SK-N-SH (cell line): ENCODE results near the gene TGFB1I1. TPM values are rescaled to one million over a fixed set of nuclear protein-coding genes. Genes with fewer than 3 reads are reported as not detected.

Experiments used
- CTCF ChIA-PET: fragments of 300-600, 350-600 bp; formaldehyde crosslinking; extraction: SDS; loops from one replicate; lab custom pipeline; 2021; lab: Yijun Ruan, JAX
- POLR2A ChIA-PET: fragments of 350-600 bp; sonication (Branson Sonifier 250); formaldehyde crosslinking; extraction: SDS; loops from one replicate; lab custom pipeline; 2020; ENCODE audit warnings: antibody characterized with exemption, inconsistent platforms; lab: Yijun Ruan, JAX
- DNase-seq: peaks from one replicate; pipeline ENCODE4 v3.0.0; 2012
- H2AFZ ChIP-seq: fragments of 200-600 bp; sonication (generic); 2 replicates; pipeline ENCODE4 v1.8.1; 2016; ENCODE audit warnings: antibody characterized with exemption, mild to moderate bottlenecking, low read depth
- H3F3A ChIP-seq: fragments of 200-600 bp; sonication (generic); replicated peaks from 2 replicates; pipeline ENCODE3; 2016; ENCODE audit warnings: antibody characterized with exemption, mild to moderate bottlenecking; ENCODE audit not compliant: insufficient read depth
- H3K27ac ChIP-seq, 2 experiments: fragments of 200-500 bp in 1 of 2; fragments of 200-600 bp in 1 of 2; sonication (Bioruptor generic) in 1 of 2; sonication (generic), shearing (Covaris generic) in 1 of 2; 2 replicates each; pipeline versions ENCODE4 v1.5.1 to v1.6.1; 2014 to 2016; ENCODE audit warnings: low read depth in 2 of 2, inconsistent platforms in 1 of 2, low read length in 1 of 2, mild to moderate bottlenecking in 1 of 2, mixed read lengths in 1 of 2
- H3K27me3 ChIP-seq: fragments of 200-600 bp; sonication (generic), shearing (Covaris generic); 2 replicates; pipeline ENCODE4 v1.6.1; 2016; ENCODE audit warnings: mixed run types; ENCODE audit not compliant: insufficient read depth
- H3K36me3 ChIP-seq, 2 experiments: fragments of 200-500 bp in 1 of 2; fragments of 200-600 bp in 1 of 2; sonication (Bioruptor generic) in 1 of 2; sonication (generic) in 1 of 2; replicated peaks in 1 of 2; 2 replicates each; pipeline versions ENCODE3 to v1.5.1; 2014 to 2016; ENCODE audit warnings: low read length in 1 of 2, mild to moderate bottlenecking in 1 of 2; ENCODE audit not compliant: insufficient read depth in 2 of 2, control insufficient read depth in 1 of 2
- H3K4me1 ChIP-seq, 2 experiments: fragments of 200-500 bp in 1 of 2; fragments of 200-600 bp in 1 of 2; sonication (Bioruptor generic) in 1 of 2; sonication (generic), shearing (Covaris generic) in 1 of 2; 2 replicates each; pipeline versions ENCODE4 v1.5.1 to v1.6.1; 2014 to 2016; ENCODE audit warnings: low read depth in 1 of 2, low read length in 1 of 2, mixed run types in 1 of 2; ENCODE audit not compliant: insufficient read depth in 2 of 2, control insufficient read depth in 1 of 2
- H3K4me2 ChIP-seq: fragments of 200-600 bp; sonication (generic), shearing (Covaris generic); 2 replicates; pipeline ENCODE4 v1.6.1; 2017; ENCODE audit warnings: mixed run types
- H3K4me3 ChIP-seq, 2 experiments: fragments of 200-500 bp in 1 of 2; fragments of 200-600 bp in 1 of 2; sonication (Bioruptor generic) in 1 of 2; sonication (generic), shearing (Covaris generic) in 1 of 2; 2 replicates each; pipeline versions ENCODE4 v1.5.1 to v1.8.1; 2014 to 2016; ENCODE audit warnings: low read depth in 2 of 2, inconsistent platforms in 1 of 2, low read length in 1 of 2, mild to moderate bottlenecking in 1 of 2, mixed read lengths in 1 of 2, moderate library complexity in 1 of 2
- H3K79me2 ChIP-seq: fragments of 200-600 bp; sonication (generic); 2 replicates; pipeline ENCODE4 v1.8.1; 2017; ENCODE audit warnings: mild to moderate bottlenecking; ENCODE audit not compliant: insufficient read depth
- H3K9ac ChIP-seq: fragments of 200-600 bp; sonication (generic); 2 replicates; pipeline ENCODE4 v1.6.1; 2017; ENCODE audit warnings: mixed run types
- H3K9me2 ChIP-seq: fragments of 200-600 bp; sonication (generic); 2 replicates; pipeline ENCODE4 v1.6.1; 2017; ENCODE audit warnings: mixed run types
- H3K9me3 ChIP-seq: fragments of 200-600 bp; sonication (generic); 2 replicates; pipeline ENCODE4 v1.6.1; 2017; ENCODE audit warnings: mixed run types, mild to moderate bottlenecking, moderate library complexity
- H4K20me1 ChIP-seq: fragments of 200-600 bp; sonication (generic); 2 replicates; pipeline ENCODE4 v1.6.1; 2017; ENCODE audit warnings: mild to moderate bottlenecking, mixed run types; ENCODE audit not compliant: insufficient read depth
- CTCF ChIP-seq: fragments of 200-600 bp; sonication (generic); IDR thresholded peaks from 2 replicates; pipeline ENCODE4 v1.6.1; 2017; ENCODE audit warnings: antibody characterized with exemption, mild to moderate bottlenecking, moderate library complexity
- EP300 ChIP-seq, 2 experiments: IDR thresholded peaks; 2 replicates each; pipeline versions ENCODE4 v1.4.0 to v1.6.1; 2012; ENCODE audit warnings: borderline replicate concordance in 1 of 2, low read depth in 1 of 2, low read length in 1 of 2
- MEF2A ChIP-seq: IDR thresholded peaks from 2 replicates; pipeline ENCODE4 v1.4.0; 2012; ENCODE audit warnings: low read depth, borderline replicate concordance
- NFIC ChIP-seq: IDR thresholded peaks from 2 replicates; pipeline ENCODE4 v1.4.0; 2012; ENCODE audit warnings: borderline replicate concordance
- NRF1 ChIP-seq: IDR thresholded peaks from 2 replicates; pipeline ENCODE4 v1.6.1; 2012; ENCODE audit warnings: low read depth, mild to moderate bottlenecking, low read length
- POLR2AphosphoS5 ChIP-seq: IDR thresholded peaks from 2 replicates; pipeline ENCODE4 v1.6.1; 2012; ENCODE audit warnings: low read depth, low read length
- RCOR1 ChIP-seq: fragments of 150-350 bp; IDR thresholded peaks from 2 replicates; pipeline ENCODE4 v1.6.1; 2017; ENCODE audit warnings: antibody characterized with exemption, low read length
- RFX5 ChIP-seq: IDR thresholded peaks from 2 replicates; pipeline ENCODE4 v1.6.1; 2012; ENCODE audit warnings: mild to moderate bottlenecking, improper control_type of control experiment, low read length
- SMC3 ChIP-seq: IDR thresholded peaks from 2 replicates; pipeline ENCODE4 v1.6.1; 2012; ENCODE audit warnings: low read depth, low read length, improper control_type of control experiment
- TCF12 ChIP-seq: IDR thresholded peaks from 2 replicates; pipeline ENCODE4 v1.4.0; 2012
- ZBTB33 ChIP-seq: IDR thresholded peaks from 2 replicates; pipeline ENCODE4 v1.4.0; 2012; ENCODE audit warnings: low read depth, borderline replicate concordance
- WGBS: methylation state at CpG from one replicate; pipeline ENCODE4 v1.1.6; 2017; ENCODE audit warnings: low lambda C conversion rate; 5-methylcytosine and 5-hydroxymethylcytosine counted together
- polyA plus RNA-seq, 3 experiments: library from polyadenylated mRNA; depleted of rRNA; stranded (reverse); fragments of >200 nt; gene quantifications; 2 replicates each; pipeline ENCODE4 v1.2.3, GENCODE V29; 2012

TGFB1I1 gene
- polyA plus RNA-seq, 1 of the 3 experiments (the other 2 are of a cell fraction) = 29.7 TPM

GRCh38 chr16:31430380-31431052 is 41.4 kb upstream of the TGFB1I1 start:
- Histone ChIP-seq H3K4me3 (no peak overlapping the region), H3F3A (no peaks in the 10 kb centered on the region), H3K9ac (no peak overlapping the region), H2AFZ (no peak overlapping the region), H3K9me2 (no peaks in the 10 kb centered on the region), H3K36me3 (no peaks in the 10 kb centered on the region), H3K4me1 (no peaks in the 10 kb centered on the region; a peak in 1 of 4 replicates), H3K27ac (no peak overlapping the region), H3K79me2 (no peaks in the 10 kb centered on the region), H3K27me3 (peaks cover 13% of the 10 kb centered on the region), H3K9me3 (no peaks in the 10 kb centered on the region), H3K4me2 (no peak overlapping the region), H4K20me1 (no peaks in the 10 kb centered on the region)
- WGBS = 43% methylated on average over 4 of the region's 5 CpGs
- ChIA-PET POLR2A (interaction anchor here (0.6 kb wide), 2 partner anchors 12 to 1031 kb away, joined by 3 read pairs; no protein-coding TSS in a partner anchor), CTCF (interaction anchor here (0.5 to 3.0 kb wide), 4 partner anchors 9 to 476 kb away, joined by 3 to 13 read pairs (median 4); no protein-coding TSS in a partner anchor)
- no peak for DNase-seq
- TF ChIP-seq ZBTB33 = no peak
- no peak for TF ChIP-seq MEF2A

GRCh38 chr16:31435341-31436220 is 36.4 kb upstream of the TGFB1I1 start:
- Histone ChIP-seq H3K4me1 (peaks cover 0 to 2% of the 10 kb centered on the region in 2 experiments; a peak in 1 of 4 replicates), H3K4me3 (no peak overlapping the region), H4K20me1 (no peaks in the 10 kb centered on the region), H3K9ac (no peak overlapping the region), H3K4me2 (no peak overlapping the region), H3K79me2 (no peaks in the 10 kb centered on the region), H2AFZ (no peak overlapping the region), H3K9me2 (no peaks in the 10 kb centered on the region), H3F3A (peaks cover 13% of the 10 kb centered on the region), H3K36me3 (no peaks in the 10 kb centered on the region), H3K9me3 (no peaks in the 10 kb centered on the region), H3K27me3 (no peaks in the 10 kb centered on the region), H3K27ac (no peak overlapping the region)
- CTCF ChIA-PET = interaction anchor here (0.6 to 1.2 kb wide), 2 partner anchors 215 to 451 kb away, joined by 4 to 5 read pairs; no protein-coding TSS in a partner anchor
- no peak for DNase-seq
- 91% methylated on average over 35 of the region's 47 CpGs for WGBS
- TF ChIP-seq POLR2AphosphoS5 = no peak
- TF ChIP-seq RFX5 = no peak
- no peak for TF ChIP-seq SMC3
- no peak for TF ChIP-seq ZBTB33
- TF ChIP-seq TCF12 = no peak
- TF ChIP-seq RCOR1 = no peak
- TF ChIP-seq NRF1 = no peak
- no peak for TF ChIP-seq CTCF
- no peak for TF ChIP-seq EP300 (IDR thresholded peaks at IDR 0.05; ENCODE audit: borderline replicate concordance in 1 of 2, low read depth in 1 of 2, low read length in 1 of 2)
- no peak for TF ChIP-seq NFIC
- POLR2A ChIA-PET = interaction anchor here (0.8 kb wide), 1 partner anchor 63 kb away, joined by 3 read pairs; no protein-coding TSS in a partner anchor
